Activated T-helper 17 cell treated with anti-CD3 and anti-CD28 coated beads, Interleukin-2, amount 50 U/mL, for 72 hours (primary cell): ENCODE results near the gene KCNK13. TPM values are rescaled to one million over a fixed set of nuclear protein-coding genes. Genes with fewer than 3 reads are reported as not detected.
A peak's percentile ranks its signal among the peaks of the same experiment; 100 is the strongest.

ENCODE experiments used
- ATAC-seq: fragments of 150-1000 bp; cut with Tn5 transposase; replicated peaks from 2 replicates; pipeline ENCODE4 v1.10.0; 2021; ENCODE audit warnings: mild to moderate bottlenecking, moderate library complexity
- H3K27ac Mint-ChIP-seq: one replicate; pipeline ENCODE4 v1.8.0; 2022; ENCODE audit warnings: mixed read lengths
- H3K27me3 Mint-ChIP-seq: one replicate; pipeline ENCODE4 v1.8.0; 2022; ENCODE audit warnings: mixed read lengths
- H3K36me3 Mint-ChIP-seq: one replicate; pipeline ENCODE4 v1.8.0; 2022; ENCODE audit warnings: low read depth, mild to moderate bottlenecking, mixed read lengths
- H3K4me1 Mint-ChIP-seq: one replicate; pipeline ENCODE4 v1.8.0; 2022; ENCODE audit warnings: mixed read lengths
- H3K4me3 Mint-ChIP-seq: one replicate; pipeline ENCODE4 v1.8.0; 2022; ENCODE audit warnings: mild to moderate bottlenecking, mixed read lengths
- H3K9me3 Mint-ChIP-seq: one replicate; pipeline ENCODE4 v1.8.0; 2022; ENCODE audit warnings: mixed read lengths
- total RNA-seq, 2 donors: library from RNA; stranded (reverse); gene quantifications; one replicate each; pipeline ENCODE4 v1.2.3, GENCODE V29; 2022

The KCNK13 gene
- total RNA-seq, 2 donors from 2014 or later: 0.11 to 0.30 TPM

DNA sequence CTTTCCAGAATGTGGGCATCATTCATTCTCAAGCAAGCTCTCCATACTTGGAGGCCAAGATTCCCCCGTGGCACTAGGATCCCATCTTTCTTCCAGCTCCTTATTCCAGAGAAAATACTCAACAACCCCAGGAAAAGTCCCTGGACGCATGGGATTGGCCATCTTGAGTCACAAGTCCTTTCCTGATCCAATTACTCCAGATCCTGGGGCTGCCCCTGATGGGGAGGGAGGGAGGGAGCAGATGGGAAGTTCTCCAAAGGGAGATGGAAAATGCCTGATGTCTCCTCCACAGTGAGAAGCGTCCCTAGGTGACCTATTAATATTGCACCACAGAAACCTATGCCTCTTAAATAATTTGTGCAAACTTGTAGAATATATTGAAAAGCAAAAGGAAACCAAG lies 12.4 kb upstream of the KCNK13 start:
- H3K4me1 Mint-ChIP-seq: no peaks in the 10 kb centered on the region
- no peak overlapping the region for H3K4me3 Mint-ChIP-seq
- peaks cover 30% of the 10 kb centered on the region for H3K27me3 Mint-ChIP-seq
- H3K9me3 Mint-ChIP-seq: no peaks in the 10 kb centered on the region
- no peak for ATAC-seq
- peaks cover 13% of the 10 kb centered on the region for H3K36me3 Mint-ChIP-seq
- no peak overlapping the region for H3K27ac Mint-ChIP-seq

DNA sequence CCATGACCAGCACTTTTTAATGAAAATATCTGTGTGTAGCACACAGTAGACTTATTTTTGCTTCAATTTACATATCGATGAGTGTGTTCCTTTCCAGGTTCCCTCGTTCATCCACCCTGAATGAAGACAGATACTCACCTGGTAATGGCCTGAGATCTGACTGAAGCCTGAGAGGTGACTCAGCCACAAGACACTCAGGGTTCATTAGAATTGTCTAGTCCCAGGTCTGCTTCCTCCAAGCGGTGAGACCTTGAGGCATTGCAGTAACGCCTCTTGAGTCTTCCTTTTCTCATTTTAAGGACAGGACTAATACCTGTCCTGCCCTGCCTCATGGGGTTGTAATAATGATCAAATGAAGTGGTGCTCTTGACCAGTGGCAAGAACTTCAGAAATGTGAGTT lies 11.5 kb upstream of the KCNK13 start:
- H3K9me3 Mint-ChIP-seq: no peaks in the 10 kb centered on the region
- H3K27me3 Mint-ChIP-seq: peaks cover 39% of the 10 kb centered on the region
- H3K36me3 Mint-ChIP-seq: peaks cover 6% of the 10 kb centered on the region
- no peak overlapping the region for H3K4me3 Mint-ChIP-seq
- no peak for ATAC-seq
- no peaks in the 10 kb centered on the region for H3K4me1 Mint-ChIP-seq
- no peak overlapping the region for H3K27ac Mint-ChIP-seq

DNA sequence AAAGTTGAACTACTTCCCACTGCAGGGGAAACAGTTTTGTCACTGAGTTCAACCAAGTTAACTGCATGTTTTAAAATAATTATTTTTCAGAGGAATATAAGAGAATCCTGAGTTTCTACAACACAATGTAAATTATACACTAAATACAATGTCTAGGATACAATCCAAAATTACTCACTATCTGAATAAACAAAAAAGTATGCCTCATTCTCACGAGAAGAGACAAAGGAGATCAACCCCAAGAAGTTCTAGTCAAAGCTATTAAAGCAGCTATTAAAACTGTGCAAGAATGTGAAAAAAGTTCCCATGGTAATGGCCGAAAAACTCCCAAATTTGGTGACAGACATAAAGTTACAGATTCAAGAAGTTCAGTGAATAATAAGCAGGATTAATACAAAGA lies 8.8 kb upstream of the KCNK13 start:
- no peaks in the 10 kb centered on the region for H3K36me3 Mint-ChIP-seq
- ATAC-seq: no peak
- peaks cover 57% of the 10 kb centered on the region for H3K27me3 Mint-ChIP-seq
- H3K4me3 Mint-ChIP-seq: no peak overlapping the region
- no peaks in the 10 kb centered on the region for H3K9me3 Mint-ChIP-seq
- H3K27ac Mint-ChIP-seq: no peak overlapping the region
- no peaks in the 10 kb centered on the region for H3K4me1 Mint-ChIP-seq

DNA sequence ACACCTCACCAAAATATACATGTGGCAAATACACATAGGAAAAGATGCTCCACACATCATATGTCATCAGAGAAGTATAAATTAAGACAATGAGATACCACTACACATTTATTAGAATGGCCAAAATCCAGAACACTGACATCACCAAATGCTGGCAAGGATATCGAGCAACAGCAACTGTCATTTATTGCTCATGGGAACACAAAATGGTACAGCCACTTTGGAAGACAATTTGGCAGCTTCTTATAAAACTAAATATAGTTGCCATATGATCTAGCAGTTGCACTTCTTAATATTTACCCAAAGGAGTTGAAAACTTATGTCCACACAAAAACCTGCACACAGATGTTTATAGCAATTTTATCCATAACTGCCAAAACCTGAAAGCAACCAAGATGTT lies 7.0 kb upstream of the KCNK13 start:
- H3K36me3 Mint-ChIP-seq: no peaks in the 10 kb centered on the region
- no peak overlapping the region for H3K4me3 Mint-ChIP-seq
- ATAC-seq: no peak
- no peak overlapping the region for H3K27ac Mint-ChIP-seq
- peaks cover 71% of the 10 kb centered on the region for H3K27me3 Mint-ChIP-seq
- H3K4me1 Mint-ChIP-seq: peaks cover 4% of the 10 kb centered on the region
- no peaks in the 10 kb centered on the region for H3K9me3 Mint-ChIP-seq

DNA sequence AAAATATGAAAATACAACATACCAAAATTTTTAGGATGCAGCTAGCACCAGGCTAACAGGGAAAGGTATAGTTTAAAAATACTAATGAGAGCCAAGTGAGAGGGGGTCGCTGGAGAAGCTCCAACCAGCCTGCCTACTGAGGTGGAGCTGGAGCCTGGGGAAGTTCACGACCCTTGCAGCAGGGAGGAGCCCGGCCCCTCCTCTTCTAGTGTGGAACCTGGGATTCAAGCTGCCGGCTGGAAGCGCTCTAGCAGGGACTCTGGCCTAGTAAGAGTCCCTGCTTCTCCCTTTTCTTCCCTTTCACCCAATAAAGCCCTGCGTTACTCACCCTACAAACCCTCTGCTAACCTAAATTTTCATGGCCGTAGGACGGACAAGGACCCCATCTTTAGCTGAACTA lies 5.0 kb upstream of the KCNK13 start:
- peaks cover 62% of the 10 kb centered on the region for H3K27me3 Mint-ChIP-seq
- no peaks in the 10 kb centered on the region for H3K36me3 Mint-ChIP-seq
- peaks cover 4% of the 10 kb centered on the region for H3K4me1 Mint-ChIP-seq
- no peak overlapping the region for H3K27ac Mint-ChIP-seq
- ATAC-seq: no peak
- H3K9me3 Mint-ChIP-seq: no peaks in the 10 kb centered on the region
- H3K4me3 Mint-ChIP-seq: no peak overlapping the region

DNA sequence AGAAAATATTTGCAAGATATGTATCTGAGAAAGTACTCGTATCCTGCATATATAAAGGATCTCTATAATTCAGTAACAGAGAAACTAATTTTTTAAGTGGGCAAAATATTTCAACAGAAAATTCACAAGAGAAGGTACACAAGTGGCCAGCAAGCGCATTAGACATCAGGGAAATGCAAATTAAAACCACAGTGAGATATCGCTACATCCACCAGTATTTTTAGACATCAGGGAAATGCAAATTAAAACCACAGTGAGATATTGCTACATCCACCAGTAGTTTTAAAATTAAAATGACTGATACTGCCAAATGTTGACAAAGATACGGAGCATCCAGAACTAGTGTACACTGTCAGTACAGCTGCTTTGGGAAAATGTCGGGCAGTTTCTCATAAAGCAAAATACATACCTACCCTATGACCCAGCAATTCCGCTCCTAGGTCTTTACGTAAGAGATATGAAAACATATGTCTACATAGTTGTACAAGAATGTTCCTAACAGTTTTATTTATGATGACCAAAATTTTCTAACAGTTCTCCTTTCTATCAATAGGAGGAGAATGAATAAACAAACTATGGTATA lies 2.8 kb upstream of the KCNK13 start:
- ATAC-seq: no peak
- H3K9me3 Mint-ChIP-seq: no peaks in the 10 kb centered on the region
- H3K27me3 Mint-ChIP-seq: peaks cover 65% of the 10 kb centered on the region
- H3K4me3 Mint-ChIP-seq: peak overlapping the region; percentile 54
- H3K4me1 Mint-ChIP-seq: peaks cover 15% of the 10 kb centered on the region
- H3K27ac Mint-ChIP-seq: no peak overlapping the region
- peaks cover 5% of the 10 kb centered on the region for H3K36me3 Mint-ChIP-seq

DNA sequence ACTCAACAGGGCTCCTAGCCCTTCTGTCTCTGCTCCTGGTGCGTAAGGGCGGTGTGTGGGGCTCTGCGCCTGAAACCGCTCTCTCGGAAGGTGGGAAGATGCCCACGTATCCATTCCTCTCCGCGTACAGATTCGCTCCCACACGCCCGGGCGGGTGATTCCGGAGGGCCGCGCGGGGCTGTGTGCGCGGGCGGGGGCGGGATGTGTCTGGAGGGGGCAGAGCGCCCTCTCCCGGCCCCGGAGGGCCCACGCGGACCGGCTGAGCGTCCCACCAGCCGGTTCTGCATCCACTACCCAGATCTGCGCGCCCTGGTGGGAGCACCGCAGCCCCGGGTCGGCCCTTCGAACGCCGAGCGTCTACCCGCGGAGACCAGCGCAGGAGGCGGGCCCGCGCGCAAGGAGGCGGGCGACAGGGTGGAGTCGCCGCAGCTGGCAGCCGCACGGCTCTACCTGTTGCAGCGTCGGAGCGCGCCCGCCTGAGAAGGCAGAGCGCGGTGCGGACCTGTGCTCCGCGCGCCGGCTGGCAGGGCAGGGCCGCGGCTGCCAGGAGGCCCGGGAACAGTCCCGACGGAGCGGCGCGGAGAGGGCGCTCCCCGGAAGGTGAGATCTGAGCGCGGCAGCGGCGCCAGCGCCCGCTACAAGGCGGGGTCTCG lies 1.4 kb upstream of the KCNK13 start:
- no peaks in the 10 kb centered on the region for H3K9me3 Mint-ChIP-seq
- H3K36me3 Mint-ChIP-seq: peaks cover 5% of the 10 kb centered on the region
- H3K27ac Mint-ChIP-seq: no peak overlapping the region
- H3K4me3 Mint-ChIP-seq: peak overlapping the region; percentile 74
- peaks cover 64% of the 10 kb centered on the region for H3K27me3 Mint-ChIP-seq
- peaks cover 15% of the 10 kb centered on the region for H3K4me1 Mint-ChIP-seq
- ATAC-seq: peak; percentile 79

DNA sequence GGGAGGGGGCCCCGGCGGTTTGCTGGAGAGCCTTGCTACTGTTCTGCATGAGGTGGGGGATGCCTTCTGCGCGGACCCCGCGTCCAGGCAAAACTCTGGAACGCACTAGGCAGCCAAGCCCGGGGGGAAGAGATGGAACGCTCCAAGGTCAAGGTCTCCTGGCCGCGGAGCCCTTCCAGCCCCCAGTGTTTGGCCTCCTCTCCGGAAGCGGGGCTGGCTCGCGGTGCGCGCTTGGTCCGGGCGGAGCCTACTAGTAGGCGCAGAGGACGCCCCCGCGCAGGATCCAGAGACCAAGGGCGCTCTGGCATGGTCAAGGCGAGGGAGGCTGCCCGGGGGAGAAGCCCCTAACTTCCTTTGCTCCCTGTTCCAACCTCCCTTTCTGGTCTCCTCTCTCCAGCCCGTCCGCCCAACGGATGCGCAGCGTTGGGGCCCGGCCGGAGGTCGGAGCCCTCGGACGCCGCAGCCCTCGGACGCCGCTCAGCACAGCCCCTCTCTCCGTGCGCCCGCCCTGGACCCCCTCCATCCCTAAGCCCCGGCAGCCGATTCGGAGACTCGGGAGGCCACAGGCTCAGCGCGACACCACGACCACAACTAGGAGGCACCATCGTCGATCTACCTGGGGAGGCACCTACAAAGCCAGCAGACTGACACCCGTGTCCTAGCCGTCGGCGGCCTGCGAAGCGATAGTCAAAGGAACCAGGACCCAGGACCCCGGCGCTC lies 669 bp upstream of the KCNK13 start:
- peaks cover 5% of the 10 kb centered on the region for H3K36me3 Mint-ChIP-seq
- peak; percentile 13 for ATAC-seq
- H3K9me3 Mint-ChIP-seq: no peaks in the 10 kb centered on the region
- H3K4me3 Mint-ChIP-seq: peak overlapping the region; percentile 74
- no peak overlapping the region for H3K27ac Mint-ChIP-seq
- H3K27me3 Mint-ChIP-seq: peaks cover 61% of the 10 kb centered on the region
- H3K4me1 Mint-ChIP-seq: peaks cover 15% of the 10 kb centered on the region

DNA sequence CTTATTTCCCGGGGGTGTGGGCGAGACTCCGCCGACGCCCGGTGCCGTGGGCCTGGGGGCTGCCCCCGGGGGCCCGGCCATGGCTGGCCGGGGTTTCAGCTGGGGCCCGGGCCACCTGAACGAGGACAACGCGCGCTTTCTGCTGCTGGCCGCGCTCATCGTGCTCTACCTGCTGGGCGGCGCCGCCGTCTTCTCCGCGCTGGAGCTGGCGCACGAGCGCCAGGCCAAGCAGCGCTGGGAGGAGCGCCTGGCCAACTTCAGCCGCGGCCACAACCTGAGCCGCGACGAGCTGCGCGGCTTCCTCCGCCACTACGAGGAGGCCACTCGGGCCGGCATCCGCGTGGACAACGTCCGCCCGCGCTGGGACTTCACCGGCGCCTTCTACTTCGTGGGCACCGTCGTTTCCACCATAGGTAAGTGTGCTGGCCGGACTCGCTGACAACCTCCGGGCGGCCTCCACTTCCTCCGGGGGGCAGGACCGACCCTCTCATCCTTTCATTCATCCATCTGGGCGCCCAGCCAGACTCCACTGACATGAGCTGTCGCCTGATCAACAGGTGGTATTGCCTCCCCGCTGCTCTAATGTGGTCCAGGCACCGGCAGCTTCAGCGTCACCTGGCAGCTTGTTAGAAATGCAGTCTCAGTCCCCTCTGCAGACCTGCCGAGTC lies 467 bp downstream of the KCNK13 start:
- Mint-ChIP-seq H3K4me3 (peak overlapping the region; percentile 74), H3K4me1 (peaks cover 15% of the 10 kb centered on the region), H3K27ac (no peak overlapping the region), H3K36me3 (peaks cover 5% of the 10 kb centered on the region), H3K9me3 (no peaks in the 10 kb centered on the region), H3K27me3 (peaks cover 56% of the 10 kb centered on the region)
- no peak for ATAC-seq

DNA sequence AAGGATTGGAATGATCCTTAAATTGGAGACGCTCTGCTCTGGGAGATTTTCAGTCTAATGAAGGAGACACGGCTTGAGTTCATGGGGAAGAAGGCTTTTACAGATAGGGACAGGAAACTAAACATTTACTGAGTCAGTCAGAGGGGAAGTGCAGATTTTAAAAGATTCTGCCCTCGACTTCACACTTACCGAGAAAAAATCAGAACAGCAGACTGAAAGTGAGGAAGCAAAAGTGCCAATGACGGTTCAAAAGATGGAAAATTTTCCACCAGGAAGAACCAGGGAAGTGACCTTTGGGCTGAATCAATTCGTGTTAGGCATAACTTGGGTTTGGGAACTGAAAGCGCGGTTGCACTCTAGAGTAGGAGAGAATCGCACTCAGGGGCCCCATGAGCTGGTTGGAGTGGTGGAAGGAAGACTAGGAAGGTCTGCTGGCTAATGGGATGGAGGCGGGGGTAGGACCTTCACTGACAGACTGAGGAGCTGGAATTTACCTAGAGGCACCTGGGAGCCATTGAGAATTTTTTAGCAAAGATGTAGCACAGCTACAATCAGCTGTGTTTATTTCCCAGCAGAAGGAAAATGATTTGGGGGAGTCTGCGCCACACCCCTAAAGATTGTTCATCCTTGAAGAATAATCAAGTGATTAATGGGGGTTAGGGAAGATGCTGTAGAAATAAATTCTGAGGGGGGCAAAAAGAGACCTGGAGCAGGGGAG lies 1.2 kb downstream of the KCNK13 start:
- peaks cover 5% of the 10 kb centered on the region for H3K36me3 Mint-ChIP-seq
- H3K4me1 Mint-ChIP-seq: peaks cover 15% of the 10 kb centered on the region
- H3K9me3 Mint-ChIP-seq: no peaks in the 10 kb centered on the region
- no peak overlapping the region for H3K27ac Mint-ChIP-seq
- peaks cover 56% of the 10 kb centered on the region for H3K27me3 Mint-ChIP-seq
- no peak for ATAC-seq
- H3K4me3 Mint-ChIP-seq: peak overlapping the region; percentile 74

DNA sequence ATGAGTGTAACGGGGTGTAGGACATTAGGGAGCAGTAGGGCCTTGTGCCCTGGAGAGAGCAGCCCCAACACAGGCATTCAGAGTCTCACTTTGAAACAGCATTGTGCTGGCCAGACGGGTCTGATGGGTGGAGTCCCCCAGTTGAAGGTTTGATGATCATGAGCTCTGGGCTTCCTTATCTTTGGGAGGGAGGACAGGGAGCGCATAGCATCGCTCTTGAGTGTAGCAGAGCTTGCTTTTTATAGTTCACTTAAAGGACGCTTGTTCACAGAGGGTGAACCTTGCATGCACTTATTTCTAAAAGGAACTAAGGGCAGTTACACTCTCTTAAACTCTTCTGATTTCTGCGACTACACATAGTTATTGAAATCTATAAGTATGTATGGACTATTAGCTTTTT lies 10.6 kb downstream of the KCNK13 start:
- Mint-ChIP-seq H3K4me1 (no peaks in the 10 kb centered on the region), H3K4me3 (no peak overlapping the region), H3K27ac (no peak overlapping the region), H3K36me3 (no peaks in the 10 kb centered on the region), H3K9me3 (no peaks in the 10 kb centered on the region), H3K27me3 (peaks cover 41% of the 10 kb centered on the region)
- ATAC-seq: no peak

DNA sequence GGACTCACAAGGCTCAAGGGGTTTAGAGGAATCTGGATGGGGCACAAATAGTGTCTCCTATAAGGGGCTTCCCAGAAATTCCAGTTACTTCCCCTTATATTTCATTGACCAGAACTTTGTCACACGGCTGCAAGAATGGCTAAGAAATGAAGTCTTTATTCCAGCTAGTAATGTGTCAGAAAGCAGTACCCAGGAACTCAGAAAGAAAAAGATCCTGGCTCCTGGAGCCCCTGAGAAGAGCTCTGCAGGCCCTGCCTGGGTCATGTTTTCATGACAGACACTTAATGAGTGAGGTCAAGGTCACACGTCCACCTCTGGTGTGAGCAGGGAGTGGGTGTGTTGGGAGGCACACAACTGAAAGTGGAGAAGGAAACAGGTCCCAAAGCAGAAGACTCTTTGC lies 17.8 kb downstream of the KCNK13 start:
- H3K4me3 Mint-ChIP-seq: no peak overlapping the region
- ATAC-seq: no peak
- H3K27ac Mint-ChIP-seq: no peak overlapping the region
- H3K4me1 Mint-ChIP-seq: no peaks in the 10 kb centered on the region
- H3K36me3 Mint-ChIP-seq: no peaks in the 10 kb centered on the region
- H3K9me3 Mint-ChIP-seq: no peaks in the 10 kb centered on the region
- peaks cover 37% of the 10 kb centered on the region for H3K27me3 Mint-ChIP-seq

DNA sequence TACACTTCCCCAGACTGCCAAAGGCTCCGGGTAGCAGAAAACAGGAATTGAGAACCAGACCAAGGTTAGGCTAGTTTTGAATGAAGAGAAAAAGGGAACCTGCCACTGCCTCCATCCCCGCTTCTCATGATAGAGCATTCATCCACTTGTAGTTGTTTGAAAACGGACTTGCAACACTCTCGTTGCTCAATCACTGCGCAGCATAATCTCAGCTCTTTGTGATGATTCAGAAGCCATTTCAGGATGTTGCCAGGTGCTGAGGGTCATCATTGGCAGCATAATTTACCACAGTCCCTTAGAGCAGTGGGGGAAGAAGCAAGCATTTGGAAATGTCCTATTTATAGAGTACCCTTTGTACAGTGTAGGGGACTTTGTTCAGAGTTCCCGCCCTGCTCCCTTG lies 25.6 kb downstream of the KCNK13 start:
- Mint-ChIP-seq H3K4me3 (no peak overlapping the region), H3K27me3 (peaks cover 27% of the 10 kb centered on the region), H3K9me3 (no peaks in the 10 kb centered on the region), H3K27ac (no peak overlapping the region), H3K4me1 (no peaks in the 10 kb centered on the region), H3K36me3 (no peaks in the 10 kb centered on the region)
- no peak for ATAC-seq

DNA sequence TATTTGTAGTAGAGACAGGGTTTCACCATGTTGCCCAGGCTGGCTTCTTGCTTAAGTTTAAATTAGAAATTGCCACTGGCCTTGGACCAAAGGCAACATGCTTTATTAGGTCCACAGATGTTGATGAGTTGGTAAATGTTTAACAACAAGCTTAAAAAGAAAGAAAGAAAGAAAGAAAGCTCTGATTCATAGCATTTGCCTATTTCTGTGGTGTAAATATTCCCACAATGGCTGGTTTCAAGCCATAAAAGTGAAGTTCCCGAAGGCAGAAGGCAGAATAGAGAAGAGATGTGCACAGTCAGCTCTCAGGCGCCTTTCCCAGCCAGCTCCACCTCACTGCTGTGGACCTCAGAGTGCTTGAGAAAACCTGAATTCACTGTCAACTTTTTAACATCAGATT lies 26.4 kb downstream of the KCNK13 start:
- Mint-ChIP-seq H3K9me3 (no peaks in the 10 kb centered on the region), H3K4me3 (no peak overlapping the region), H3K4me1 (no peaks in the 10 kb centered on the region), H3K36me3 (no peaks in the 10 kb centered on the region), H3K27me3 (peaks cover 27% of the 10 kb centered on the region), H3K27ac (no peak overlapping the region)
- ATAC-seq: no peak
